ENCODE results near the gene DOK3. TPM values are rescaled to one million over a fixed set of nuclear protein-coding genes. Genes with fewer than 3 reads are reported as not detected.

The DOK3 gene
- total RNA-seq, 1 donor from 2014 or later = 7.2 TPM

DNA sequence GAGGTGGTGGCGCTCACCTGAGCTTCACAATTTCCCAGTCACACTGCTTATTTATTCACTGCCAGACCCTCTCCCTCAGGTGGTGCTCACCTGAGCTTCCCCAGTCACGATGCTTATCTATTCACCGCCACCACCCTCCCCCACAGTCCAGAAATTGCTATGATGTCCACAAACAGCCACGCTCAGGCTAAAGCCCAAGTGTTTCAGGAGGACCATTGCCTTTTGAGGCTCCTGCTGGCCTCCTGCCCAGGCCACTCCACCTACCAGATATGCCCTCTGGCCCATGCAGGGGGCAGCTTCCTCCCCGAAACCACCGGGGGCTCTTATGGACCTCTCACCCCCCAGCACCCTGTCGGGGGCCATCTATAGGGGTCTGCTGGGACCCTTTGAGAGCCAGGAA lies 16.8 kb downstream of the DOK3 start:
- Mint-ChIP-seq H3K4me1 (ENCODE audit: unreplicated experiment) (peaks cover 52% of the 10 kb centered on the region), H3K27ac (ENCODE audit: unreplicated experiment) (peak overlapping the region; percentile 91), H3K27me3 (ENCODE audit: unreplicated experiment) (no peaks in the 10 kb centered on the region), H3K36me3 (ENCODE audit: unreplicated experiment) (peaks cover 20% of the 10 kb centered on the region), H3K4me3 (ENCODE audit: unreplicated experiment) (peak overlapping the region; percentile 14), H3K9me3 (ENCODE audit: unreplicated experiment) (no peaks in the 10 kb centered on the region)
- TF ChIP-seq CTCF (IDR thresholded peaks at IDR 0.05) = no peak
- DNase-seq (ENCODE audit: extremely low spot score, unreplicated experiment) = no peak

DNA sequence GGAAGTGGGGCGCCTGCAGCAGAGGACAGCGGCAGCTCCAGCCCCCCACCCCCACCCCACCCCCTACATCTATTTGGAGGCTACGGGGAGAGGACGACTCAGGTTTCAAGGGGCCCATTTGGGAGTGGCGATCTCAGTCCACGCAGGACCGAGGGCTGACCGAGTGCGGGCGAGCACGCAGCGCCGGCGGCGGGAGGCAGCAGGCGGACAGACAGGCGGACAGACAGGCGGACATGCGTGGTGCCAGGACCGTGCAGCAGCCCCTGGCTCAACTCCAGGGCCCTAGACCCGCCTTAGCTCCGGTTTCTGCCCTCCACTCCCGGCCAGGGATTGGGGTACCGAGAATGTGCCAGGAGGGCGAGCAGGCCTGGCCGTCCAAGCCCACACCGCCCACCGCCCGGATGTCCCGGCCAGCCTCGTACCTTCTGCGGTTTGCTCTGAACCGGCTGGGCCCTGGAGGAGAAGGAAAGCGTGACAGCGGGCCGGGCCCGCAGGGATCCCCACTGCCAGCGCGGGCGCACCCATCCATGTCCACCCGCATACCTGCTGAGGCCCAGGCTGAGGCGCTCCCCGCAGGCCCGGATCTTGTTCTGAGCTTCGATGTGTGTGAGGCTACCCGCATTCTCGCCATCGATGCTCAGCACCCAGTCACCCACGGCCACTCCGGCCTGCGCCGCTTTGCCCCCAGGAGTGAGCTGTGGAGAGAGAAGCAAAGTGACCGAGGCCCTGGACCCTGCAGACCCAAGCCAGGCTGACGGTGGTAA lies 17.5 kb downstream of the DOK3 start:
- DNase-seq (ENCODE audit: extremely low spot score, unreplicated experiment) = no peak
- Mint-ChIP-seq H3K36me3 (ENCODE audit: unreplicated experiment) (peaks cover 24% of the 10 kb centered on the region), H3K4me3 (ENCODE audit: unreplicated experiment) (no peak overlapping the region)

GRCh38 chr5:177491429-177491945 lies 18.1 kb downstream of the DOK3 start:
- H3K9me3 Mint-ChIP-seq (ENCODE audit: unreplicated experiment) = no peaks in the 10 kb centered on the region
- peaks cover 51% of the 10 kb centered on the region for H3K4me1 Mint-ChIP-seq (ENCODE audit: unreplicated experiment)
- peak; percentile 96 for TF ChIP-seq CTCF (IDR thresholded peaks at IDR 0.05)
- DNase-seq (ENCODE audit: extremely low spot score, unreplicated experiment) = peak; percentile 93
- no peaks in the 10 kb centered on the region for H3K27me3 Mint-ChIP-seq (ENCODE audit: unreplicated experiment)
- H3K27ac Mint-ChIP-seq (ENCODE audit: unreplicated experiment) = peak overlapping the region; percentile 84
- H3K36me3 Mint-ChIP-seq (ENCODE audit: unreplicated experiment) = peaks cover 25% of the 10 kb centered on the region
- H3K4me3 Mint-ChIP-seq (ENCODE audit: unreplicated experiment) = no peak overlapping the region

More for the DNA sequence above, 17.5 kb downstream of the DOK3 start:
- Mint-ChIP-seq H3K4me1 (ENCODE audit: unreplicated experiment) (peaks cover 49% of the 10 kb centered on the region), H3K9me3 (ENCODE audit: unreplicated experiment) (no peaks in the 10 kb centered on the region), H3K27me3 (ENCODE audit: unreplicated experiment) (no peaks in the 10 kb centered on the region), H3K27ac (ENCODE audit: unreplicated experiment) (peak overlapping the region; percentile 91)
- no peak for TF ChIP-seq CTCF (IDR thresholded peaks at IDR 0.05)

DNA sequence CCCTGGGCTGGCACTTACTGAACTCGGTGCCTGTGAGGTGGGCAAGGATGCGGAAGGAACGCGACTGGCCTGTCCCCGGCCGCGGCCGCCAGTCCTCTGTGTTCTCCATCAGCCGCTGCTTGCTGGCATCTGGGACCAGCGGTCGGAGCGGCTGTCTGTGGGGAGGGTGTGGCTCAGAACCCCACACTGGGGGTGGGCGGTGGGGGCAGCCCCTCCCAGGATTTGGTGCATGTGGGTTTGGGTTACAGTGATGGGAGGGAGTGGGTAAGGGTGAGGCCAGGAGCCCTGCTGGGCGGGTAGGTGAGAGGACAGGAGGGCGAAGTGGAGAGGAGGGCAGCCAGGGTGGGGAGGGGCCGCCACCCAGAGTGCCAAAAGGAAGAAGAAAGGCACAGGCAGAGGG lies 18.6 kb downstream of the DOK3 start:
- Mint-ChIP-seq H3K27me3 (ENCODE audit: unreplicated experiment) (no peaks in the 10 kb centered on the region), H3K27ac (ENCODE audit: unreplicated experiment) (peak overlapping the region; percentile 84), H3K4me1 (ENCODE audit: unreplicated experiment) (peaks cover 47% of the 10 kb centered on the region), H3K36me3 (ENCODE audit: unreplicated experiment) (peaks cover 25% of the 10 kb centered on the region), H3K9me3 (ENCODE audit: unreplicated experiment) (no peaks in the 10 kb centered on the region), H3K4me3 (ENCODE audit: unreplicated experiment) (no peak overlapping the region)
- no peak for DNase-seq (ENCODE audit: extremely low spot score, unreplicated experiment)
- no peak for TF ChIP-seq CTCF (IDR thresholded peaks at IDR 0.05)

- H3K27me3 Mint-ChIP-seq (ENCODE audit: unreplicated experiment) = no peaks in the 10 kb centered on the region
- peaks cover 42% of the 10 kb centered on the region for H3K4me1 Mint-ChIP-seq (ENCODE audit: unreplicated experiment)
- no peak overlapping the region for H3K4me3 Mint-ChIP-seq (ENCODE audit: unreplicated experiment)
- TF ChIP-seq CTCF (IDR thresholded peaks at IDR 0.05) = no peak
- H3K9me3 Mint-ChIP-seq (ENCODE audit: unreplicated experiment) = no peaks in the 10 kb centered on the region
- no peak for DNase-seq (ENCODE audit: extremely low spot score, unreplicated experiment)
- peaks cover 26% of the 10 kb centered on the region for H3K36me3 Mint-ChIP-seq (ENCODE audit: unreplicated experiment)
- peak overlapping the region; percentile 64 for H3K27ac Mint-ChIP-seq (ENCODE audit: unreplicated experiment)
Observed at GRCh38 chr5:177490311-177490991, 19.2 kb downstream of the DOK3 start.
